Stomach smooth muscle (tissue), 2 donors: ENCODE measurements around the gene CCL15.

ENCODE experiments used
- H3K27ac ChIP-seq: one replicate; pipeline ENCODE4 v1.7.0; 2013; ENCODE audit warnings: mild to moderate bottlenecking, low read length, inconsistent platforms
- H3K27me3 ChIP-seq, 2 donors: one replicate each; pipeline ENCODE4 v1.7.0; 2013; ENCODE audit warnings: low read length in 2 of 2; ENCODE audit not compliant: insufficient read depth in 2 of 2, control insufficient read depth in 1 of 2
- H3K36me3 ChIP-seq, 2 donors: one replicate each; pipeline ENCODE4 v1.7.0; 2013; ENCODE audit warnings: low read length in 2 of 2; ENCODE audit not compliant: control insufficient read depth in 2 of 2, insufficient read depth in 2 of 2
- H3K4me1 ChIP-seq: one replicate; pipeline ENCODE4 v1.7.0; 2013; ENCODE audit warnings: low read length; ENCODE audit not compliant: control insufficient read depth, insufficient read depth
- H3K4me3 ChIP-seq, 2 donors: one replicate each; pipeline ENCODE4 v1.7.0; 2013; ENCODE audit warnings: low read length in 2 of 2
- H3K9ac ChIP-seq, 2 donors: one replicate each; pipeline ENCODE4 v1.7.0; 2013; ENCODE audit warnings: low read length in 2 of 2, mild to moderate bottlenecking in 1 of 2
- H3K9me3 ChIP-seq, 2 donors: one replicate each; pipeline ENCODE4 v1.7.0; 2013; ENCODE audit warnings: low read length in 2 of 2; ENCODE audit not compliant: control insufficient read depth in 2 of 2
- donor health status: healthy.
- donor health status: Pancreatic carcinoma.

CCL15 gene

GRCh38 chr17:36001110-36001771 lies at the start of gene CCL15:
TSS of gene CCL15 (minus strand) at chr17:36001553. CDS start at chr17:36001492, 61 bp downstream.
- Histone ChIP-seq H3K9ac (no peak within 1 kb of the TSS), H3K27ac (no peak within 1 kb of the TSS), H3K4me3 (no peak within 1 kb of the TSS)

GRCh38 chr17:36049643-36050042 lies 48.3 kb upstream of the CCL15 start:
- Histone ChIP-seq H3K9ac (no peak overlapping the region), H3K9me3 (peaks cover 4 to 6% of the 10 kb centered on the region in 2 donors), H3K36me3 (no peaks in the 10 kb centered on the region), H3K4me3 (no peak overlapping the region), H3K4me1 (no peaks in the 10 kb centered on the region), H3K27ac (no peak overlapping the region), H3K27me3 (no peaks in the 10 kb centered on the region)

More at GRCh38 chr17:36001110-36001771, at the start of gene CCL15:
- no peaks in the 10 kb centered on the region for H3K36me3 ChIP-seq
- H3K9me3 ChIP-seq = no peaks in the 10 kb centered on the region
- H3K27me3 ChIP-seq = no peaks in the 10 kb centered on the region
- H3K4me1 ChIP-seq = no peaks in the 10 kb centered on the region

- Histone ChIP-seq H3K4me3 (no peak overlapping the region), H3K27ac (no peak overlapping the region), H3K36me3 (no peaks in the 10 kb centered on the region), H3K9me3 (peaks cover 4 to 6% of the 10 kb centered on the region in 2 donors), H3K9ac (no peak overlapping the region), H3K27me3 (no peaks in the 10 kb centered on the region), H3K4me1 (no peaks in the 10 kb centered on the region)
Measured at GRCh38 chr17:36048066-36048465, 46.7 kb upstream of the CCL15 start.

- Histone ChIP-seq H3K27ac (no peak overlapping the region), H3K4me1 (no peaks in the 10 kb centered on the region), H3K9ac (no peak overlapping the region), H3K27me3 (no peaks in the 10 kb centered on the region), H3K9me3 (no peaks in the 10 kb centered on the region), H3K36me3 (no peaks in the 10 kb centered on the region), H3K4me3 (no peak overlapping the region)
Measured at GRCh38 chr17:36036235-36036634, 34.9 kb upstream of the CCL15 start.

- H3K9ac ChIP-seq = no peak overlapping the region
- H3K9me3 ChIP-seq = no peaks in the 10 kb centered on the region
- H3K36me3 ChIP-seq = no peaks in the 10 kb centered on the region
- no peaks in the 10 kb centered on the region for H3K4me1 ChIP-seq
- H3K4me3 ChIP-seq = no peak overlapping the region
- no peaks in the 10 kb centered on the region for H3K27me3 ChIP-seq
- no peak overlapping the region for H3K27ac ChIP-seq
Measured at GRCh38 chr17:36034127-36034526, 32.8 kb upstream of the CCL15 start.

GRCh38 chr17:36030956-36031355 lies 29.6 kb upstream of the CCL15 start:
- Histone ChIP-seq H3K4me1 (no peaks in the 10 kb centered on the region), H3K9ac (no peak overlapping the region), H3K36me3 (no peaks in the 10 kb centered on the region), H3K4me3 (no peak overlapping the region), H3K27me3 (no peaks in the 10 kb centered on the region), H3K9me3 (no peaks in the 10 kb centered on the region), H3K27ac (no peak overlapping the region)

- no peaks in the 10 kb centered on the region for H3K36me3 ChIP-seq
- H3K27me3 ChIP-seq = peaks cover 0 to 4% of the 10 kb centered on the region in 2 donors
- no peaks in the 10 kb centered on the region for H3K9me3 ChIP-seq
- no peak overlapping the region for H3K27ac ChIP-seq
- no peak overlapping the region for H3K4me3 ChIP-seq
- H3K9ac ChIP-seq = no peak overlapping the region
- H3K4me1 ChIP-seq = no peaks in the 10 kb centered on the region
Measured at GRCh38 chr17:36027761-36028160, 26.4 kb upstream of the CCL15 start.

GRCh38 chr17:36024106-36024869 lies 22.9 kb upstream of the CCL15 start:
- H3K4me1 ChIP-seq = no peaks in the 10 kb centered on the region
- no peak overlapping the region for H3K9ac ChIP-seq
- no peak overlapping the region for H3K4me3 ChIP-seq

GRCh38 chr17:36019423-36019822 lies 18.1 kb upstream of the CCL15 start:
- Histone ChIP-seq H3K4me1 (no peaks in the 10 kb centered on the region), H3K36me3 (no peaks in the 10 kb centered on the region), H3K9me3 (no peaks in the 10 kb centered on the region), H3K27me3 (peaks cover 0 to 7% of the 10 kb centered on the region in 2 donors), H3K4me3 (no peak overlapping the region), H3K9ac (no peak overlapping the region), H3K27ac (no peak overlapping the region)

More at GRCh38 chr17:36024106-36024869, 22.9 kb upstream of the CCL15 start:
- no peaks in the 10 kb centered on the region for H3K36me3 ChIP-seq
- H3K9me3 ChIP-seq = no peaks in the 10 kb centered on the region
- H3K27me3 ChIP-seq = peaks cover 0 to 4% of the 10 kb centered on the region in 2 donors
- no peak overlapping the region for H3K27ac ChIP-seq

- Histone ChIP-seq H3K36me3 (no peaks in the 10 kb centered on the region), H3K9ac (no peak within 1 kb of the TSS), H3K27ac (no peak within 1 kb of the TSS), H3K27me3 (peaks cover 0 to 3% of the 10 kb centered on the region in 2 donors), H3K4me1 (no peaks in the 10 kb centered on the region), H3K4me3 (no peak within 1 kb of the TSS), H3K9me3 (no peaks in the 10 kb centered on the region)
Measured at GRCh38 chr17:36017799-36018198, 16.4 kb upstream of the CCL15 start, which contains the start of gene CCL23. TSS of gene CCL23 (minus strand) at chr17:36017972. CDS start at chr17:36017897, 75 bp downstream.

GRCh38 chr17:36016555-36016954 lies 15.2 kb upstream of the CCL15 start:
- Histone ChIP-seq H3K27ac (no peak overlapping the region), H3K9me3 (peaks cover 7 to 10% of the 10 kb centered on the region in 2 donors), H3K27me3 (peaks cover 0 to 6% of the 10 kb centered on the region in 2 donors), H3K36me3 (no peaks in the 10 kb centered on the region), H3K4me3 (no peak overlapping the region), H3K9ac (no peak overlapping the region), H3K4me1 (no peaks in the 10 kb centered on the region)
